CD14-positive monocyte (primary cell): ENCODE measurements around the gene PDE9A. TPM values are rescaled to one million over a fixed set of nuclear protein-coding genes. Genes with fewer than 3 reads are reported as not detected.
A peak's percentile ranks its signal among the peaks of the same experiment; 100 is the strongest.

Source experiments
- DNase-seq, 3 donors: peaks; one replicate each; pipeline ENCODE4 v3.0.0-alpha.2; 2011 to 2022
- H2AFZ ChIP-seq: 2 replicates; pipeline ENCODE4 v1.6.0; 2012; ENCODE audit warnings: mild to moderate bottlenecking, low read depth, low read length, inconsistent platforms; ENCODE audit not compliant: insufficient read depth, poor library complexity, severe bottlenecking
- H3K27ac ChIP-seq, 2 donors: 1 replicate in 1 of 2; 2 replicates in 1 of 2; pipeline ENCODE4 v1.5.1; 2012 to 2013; ENCODE audit warnings: low read length in 2 of 2, control low read depth in 1 of 2, inconsistent platforms in 1 of 2, low read depth in 1 of 2, mild to moderate bottlenecking in 1 of 2
- H3K27me3 ChIP-seq, 2 donors: one replicate each; pipeline versions ENCODE4 v1.6.0 to v1.6.1; 2011 to 2013; ENCODE audit warnings: low read length in 2 of 2; ENCODE audit not compliant: control insufficient read depth in 2 of 2, insufficient read depth in 2 of 2
- H3K36me3 ChIP-seq, 2 donors: replicated peaks in 1 of 2; 1 replicate in 1 of 2; 2 replicates in 1 of 2; pipeline versions ENCODE4 v1.5.1 to v1.6.1; 2012 to 2013; ENCODE audit warnings: low read length in 2 of 2, control low read depth in 1 of 2, inconsistent platforms in 1 of 2, mild to moderate bottlenecking in 1 of 2; ENCODE audit not compliant: insufficient read depth in 2 of 2, control insufficient read depth in 1 of 2
- H3K4me1 ChIP-seq, 2 donors: 1 replicate in 1 of 2; 2 replicates in 1 of 2; pipeline versions ENCODE4 v1.5.1 to v1.6.1; 2012 to 2013; ENCODE audit warnings: low read length in 2 of 2, control low read depth in 1 of 2, inconsistent platforms in 1 of 2, mild to moderate bottlenecking in 1 of 2, moderate library complexity in 1 of 2; ENCODE audit not compliant: insufficient read depth in 2 of 2, control insufficient read depth in 1 of 2
- H3K4me2 ChIP-seq: replicated peaks from 2 replicates; pipeline ENCODE3; 2012; ENCODE audit warnings: low read length, moderate library complexity, mild to moderate bottlenecking; ENCODE audit not compliant: poor library complexity, severe bottlenecking; ENCODE audit errors: extremely low read depth
- H3K4me3 ChIP-seq, 3 experiments: fragments of 200-600 bp in 1 of 3; sonication (generic) in 1 of 3; replicated peaks in 1 of 3; 1 replicate in 2 of 3; 2 replicates in 1 of 3; pipeline ENCODE4 v1.5.1; 2011 to 2013; ENCODE audit warnings: low read length in 3 of 3, mild to moderate bottlenecking in 3 of 3, control low read depth in 2 of 3, low read depth in 2 of 3, inconsistent platforms in 1 of 3, moderate library complexity in 1 of 3
- H3K79me2 ChIP-seq: 2 replicates; pipeline ENCODE4 v1.6.0; 2012; ENCODE audit warnings: mild to moderate bottlenecking, control low read depth, inconsistent platforms, low read length, moderate library complexity; ENCODE audit not compliant: insufficient read depth
- H3K9ac ChIP-seq: 2 replicates; pipeline ENCODE4 v1.6.0; 2017; ENCODE audit warnings: low read length, mild to moderate bottlenecking; ENCODE audit not compliant: insufficient read depth, poor library complexity, severe bottlenecking
- H3K9me3 ChIP-seq, 2 donors: replicated peaks in 1 of 2; 1 replicate in 1 of 2; 2 replicates in 1 of 2; pipeline versions ENCODE4 v1.5.1 to v1.6.1; 2012 to 2013; ENCODE audit warnings: low read length in 2 of 2, control low read depth in 1 of 2; ENCODE audit not compliant: control insufficient read depth in 1 of 2, insufficient read depth in 1 of 2
- H4K20me1 ChIP-seq: 2 replicates; pipeline ENCODE4 v1.6.0; 2012; ENCODE audit warnings: mild to moderate bottlenecking, low read length, control low read depth, moderate library complexity; ENCODE audit not compliant: insufficient read depth
- H3K27ac Mint-ChIP-seq, 7 donors: one replicate each; pipeline ENCODE4 v1.8.0; 2020; ENCODE audit warnings: mild to moderate bottlenecking in 7 of 7, mixed read lengths in 7 of 7, moderate library complexity in 6 of 7, inconsistent platforms in 2 of 7
- H3K27me3 Mint-ChIP-seq, 3 donors: one replicate each; pipeline ENCODE4 v1.8.0; 2021 to 2022; ENCODE audit warnings: low read depth in 3 of 3, mild to moderate bottlenecking in 3 of 3, mixed read lengths in 3 of 3, moderate library complexity in 3 of 3, inconsistent platforms in 1 of 3
- H3K36me3 Mint-ChIP-seq, 2 donors: one replicate each; pipeline ENCODE4 v1.8.0; 2020; ENCODE audit warnings: mixed read lengths in 2 of 2, inconsistent platforms in 1 of 2, mild to moderate bottlenecking in 1 of 2
- H3K4me1 Mint-ChIP-seq: one replicate; pipeline ENCODE4 v1.8.0; 2020; ENCODE audit warnings: mild to moderate bottlenecking, mixed read lengths
- H3K4me3 Mint-ChIP-seq, 2 donors: one replicate each; pipeline ENCODE4 v1.8.0; 2020; ENCODE audit warnings: mild to moderate bottlenecking in 2 of 2, mixed read lengths in 2 of 2, moderate library complexity in 1 of 2
- H3K9me3 Mint-ChIP-seq, 7 donors: one replicate each; pipeline ENCODE4 v1.8.0; 2020 to 2022; ENCODE audit warnings: mixed read lengths in 7 of 7, mild to moderate bottlenecking in 6 of 7, moderate library complexity in 6 of 7, inconsistent platforms in 2 of 7
- CTCF ChIP-seq: fragments of 200-600 bp; IDR thresholded peaks from one replicate; pipeline ENCODE4 v1.8.0; 2022; ENCODE audit warnings: antibody characterized with exemption, mild to moderate bottlenecking
- WGBS: methylation state at CpG from one replicate; pipeline ENCODE4 v1.1.5; 2013; ENCODE audit warnings: missing lambda C conversion rate; ENCODE audit not compliant: insufficient coverage; 5-methylcytosine and 5-hydroxymethylcytosine counted together
- intact Hi-C, 2 donors: fragments of 100-400 bp; cut with micrococcal nuclease; formaldehyde crosslinking; loops; one replicate each; pipeline versions ENCODE4 v1.15.0 to v1.15.1; 2023
- polyA plus RNA-seq, 3 donors: library from polyadenylated mRNA; depleted of rRNA in 1 of 3; unstranded in 2 of 3; stranded (reverse) in 1 of 3; fragments of 300-500 nt in 2 of 3; fragments of >200 nt in 1 of 3; fragmentation: Illumina TruSeq in 2 of 3; gene quantifications; 1 replicate in 2 of 3; 2 replicates in 1 of 3; pipeline ENCODE4 v1.2.3, GENCODE V29; 2012 to 2021

PDE9A gene
- polyA plus RNA-seq, 3 donors = 0.05 to 0.52 TPM; not detected in 1

- Mint-ChIP-seq H3K27me3 (peaks cover 16 to 25% (median 20%) of the 10 kb centered on the region in 3 donors), H3K4me3 (no peak overlapping the region), H3K27ac (peak overlapping the region in 1 of 7 donors; percentile 69), H3K4me1 (peaks cover 15% of the 10 kb centered on the region), H3K9me3 (peaks cover 0 to 2% (median 0%) of the 10 kb centered on the region in 7 donors), H3K36me3 (no peaks in the 10 kb centered on the region)
- no peak for DNase-seq
- Histone ChIP-seq H4K20me1 (no peaks in the 10 kb centered on the region), H2AFZ (no peak overlapping the region), H3K9me3 (no peaks in the 10 kb centered on the region), H3K79me2 (no peaks in the 10 kb centered on the region), H3K9ac (no peak overlapping the region), H3K36me3 (no peaks in the 10 kb centered on the region), H3K4me1 (peaks cover 6 to 10% of the 10 kb centered on the region in 2 donors), H3K27ac (no peak overlapping the region), H3K4me2 (no peak overlapping the region), H3K27me3 (peaks cover 0 to 4% of the 10 kb centered on the region in 2 donors), H3K4me3 (no peak overlapping the region)
- no peak for TF ChIP-seq CTCF
- intact Hi-C loops = no loop called here
- WGBS = 93% methylated on average over 14 of the region's 18 CpGs
Observed at GRCh38 chr21:42687796-42688195, 34.4 kb downstream of the PDE9A start.

- WGBS = 86% methylated on average over 11 of the region's 16 CpGs
- peaks cover 0 to 4% of the 10 kb centered on the region in 2 donors for H3K27me3 ChIP-seq
- no peak overlapping the region for H3K4me2 ChIP-seq
- no peaks in the 10 kb centered on the region for H3K79me2 ChIP-seq
- no peak overlapping the region for H3K9ac ChIP-seq
- no peaks in the 10 kb centered on the region for H4K20me1 ChIP-seq
- no peak overlapping the region for H3K4me3 ChIP-seq
- H2AFZ ChIP-seq = no peak overlapping the region
- DNase-seq = no peak
- intact Hi-C loops = no loop called here
- H3K27ac ChIP-seq = no peak overlapping the region
- Mint-ChIP-seq H3K27ac (peak overlapping the region in 2 of 7 donors; percentile 21 to 69), H3K4me3 (no peak overlapping the region), H3K36me3 (no peaks in the 10 kb centered on the region), H3K4me1 (peaks cover 15% of the 10 kb centered on the region), H3K9me3 (peaks cover 0 to 2% (median 0%) of the 10 kb centered on the region in 7 donors), H3K27me3 (peaks cover 15 to 21% (median 15%) of the 10 kb centered on the region in 3 donors)
- H3K4me1 ChIP-seq = peaks cover 6 to 10% of the 10 kb centered on the region in 2 donors
- no peak for TF ChIP-seq CTCF
- H3K36me3 ChIP-seq = no peaks in the 10 kb centered on the region
- H3K9me3 ChIP-seq = no peaks in the 10 kb centered on the region
Observed at GRCh38 chr21:42688226-42688840, 34.9 kb downstream of the PDE9A start.
